Fibroblast of lung (primary cell): ENCODE measurements around the gene ZFR.

ENCODE experiments used
- CTCF ChIP-seq, 2 donors: IDR thresholded peaks in 1 of 2; conservative IDR thresholded peaks in 1 of 2; 1 replicate in 1 of 2; 2 replicates in 1 of 2; pipeline ENCODE4 v1.5.1; 2011 to 2012; ENCODE audit warnings: low read length in 2 of 2, control low read depth in 1 of 2, inconsistent platforms in 1 of 2, low read depth in 1 of 2, mild to moderate bottlenecking in 1 of 2
- EZH2 ChIP-seq: IDR thresholded peaks from 2 replicates; pipeline ENCODE4 v1.5.1; 2012; ENCODE audit warnings: low read length, control low read depth, mild to moderate bottlenecking; ENCODE audit errors: missing control alignments

GRCh38 chr5:32339878-32340277 lies 104.7 kb downstream of the ZFR start:
- no peak for TF ChIP-seq CTCF (conservative IDR thresholded peaks at IDR 0.05 in 1 of 2, IDR thresholded peaks at IDR 0.05 in 1 of 2; ENCODE audit: low read depth in 1 of 2, low read length in 2 of 2)
- TF ChIP-seq EZH2 = no peak
